ENCODE results near the gene LAMA5. TPM values are rescaled to one million over a fixed set of nuclear protein-coding genes. Genes with fewer than 3 reads are reported as not detected.

LAMA5 gene
- total RNA-seq, 2 experiments from 2014 or later: 53.3 to 162 TPM

- Histone ChIP-seq H3K27ac (ENCODE audit: low read depth, low read length, poor library complexity, severe bottlenecking) (no peak overlapping the region), H3K9me3 (ENCODE audit: low read length) (no peaks in the 10 kb centered on the region), H2AFZ (ENCODE audit: low read length) (no peak overlapping the region), H3K4me3 (ENCODE audit: low read depth, low read length, poor library complexity, severe bottlenecking) (no peak overlapping the region), H3K4me2 (ENCODE audit: low read length) (no peak overlapping the region), H3K9me2 (ENCODE audit: insufficient read depth, low read length) (no peaks in the 10 kb centered on the region), H4K20me1 (ENCODE audit: insufficient read depth, low read length) (no peaks in the 10 kb centered on the region), H3K4me1 (ENCODE audit: insufficient read depth, low read length, poor library complexity, severe bottlenecking) (no peaks in the 10 kb centered on the region), H3K79me2 (ENCODE audit: insufficient read depth, low read depth, low read length) (no peaks in the 10 kb centered on the region), H3K36me3 (ENCODE audit: insufficient read depth, low read length) (no peaks in the 10 kb centered on the region; the same call in 1 of the 2 replicates)
- ChIA-PET CTCF (ENCODE audit: unreplicated experiment) (no interaction called here), POLR2A (no interaction called here)
- no TSS peak for BruUV-seq (replicated peaks)
- intact Hi-C loops (cut with micrococcal nuclease; ENCODE audit: unreplicated experiment): no loop called here
- TF ChIP-seq CTCF (conservative IDR thresholded peaks at IDR 0.05; ENCODE audit: low read length) (no peak), EZH2phosphoT487 (IDR thresholded peaks at IDR 0.05; ENCODE audit: borderline replicate concordance, low read depth, low read length) (no peak)
- no peak for DNase-seq (ENCODE audit: low spot score)
Measured at GRCh38 chr20:62288535-62289105, 78.5 kb downstream of the LAMA5 start.

- no peaks in the 10 kb centered on the region for H4K20me1 ChIP-seq (ENCODE audit: insufficient read depth, low read length)
- ChIA-PET POLR2A (no interaction called here), CTCF (ENCODE audit: unreplicated experiment) (no interaction called here)
- H3K9me3 ChIP-seq (ENCODE audit: low read length): no peaks in the 10 kb centered on the region
- no peaks in the 10 kb centered on the region; the same call in 1 of the 2 replicates for H3K36me3 ChIP-seq (ENCODE audit: insufficient read depth, low read length)
- H3K27ac ChIP-seq (ENCODE audit: low read depth, low read length, poor library complexity, severe bottlenecking): no peak overlapping the region
- H3K9me2 ChIP-seq (ENCODE audit: insufficient read depth, low read length): no peaks in the 10 kb centered on the region
- intact Hi-C loops (cut with micrococcal nuclease; ENCODE audit: unreplicated experiment): no loop called here
- BruUV-seq (replicated peaks): no TSS peak
- DNase-seq (ENCODE audit: low spot score): no peak
- H3K79me2 ChIP-seq (ENCODE audit: insufficient read depth, low read depth, low read length): no peaks in the 10 kb centered on the region
- no peaks in the 10 kb centered on the region for H3K4me1 ChIP-seq (ENCODE audit: insufficient read depth, low read length, poor library complexity, severe bottlenecking)
- no peak overlapping the region for H3K4me3 ChIP-seq (ENCODE audit: low read depth, low read length, poor library complexity, severe bottlenecking)
- TF ChIP-seq EZH2phosphoT487 (IDR thresholded peaks at IDR 0.05; ENCODE audit: borderline replicate concordance, low read depth, low read length): no peak
- TF ChIP-seq CTCF (conservative IDR thresholded peaks at IDR 0.05; ENCODE audit: low read length): no peak
- H3K4me2 ChIP-seq (ENCODE audit: low read length): no peak overlapping the region
- no peak overlapping the region for H2AFZ ChIP-seq (ENCODE audit: low read length)
Measured at GRCh38 chr20:62287759-62288534, 79.2 kb downstream of the LAMA5 start.

- no peak for DNase-seq (ENCODE audit: low spot score)
- Histone ChIP-seq H3K9me3 (ENCODE audit: low read length) (no peaks in the 10 kb centered on the region), H3K79me2 (ENCODE audit: insufficient read depth, low read depth, low read length) (no peaks in the 10 kb centered on the region), H3K9me2 (ENCODE audit: insufficient read depth, low read length) (no peaks in the 10 kb centered on the region), H3K27ac (ENCODE audit: low read depth, low read length, poor library complexity, severe bottlenecking) (no peak overlapping the region), H2AFZ (ENCODE audit: low read length) (no peak overlapping the region), H3K4me1 (ENCODE audit: insufficient read depth, low read length, poor library complexity, severe bottlenecking) (no peaks in the 10 kb centered on the region), H3K36me3 (ENCODE audit: insufficient read depth, low read length) (no peaks in the 10 kb centered on the region; the same call in 1 of the 2 replicates), H3K4me3 (ENCODE audit: low read depth, low read length, poor library complexity, severe bottlenecking) (no peak overlapping the region), H3K4me2 (ENCODE audit: low read length) (no peak overlapping the region), H4K20me1 (ENCODE audit: insufficient read depth, low read length) (no peaks in the 10 kb centered on the region)
- CTCF ChIA-PET (ENCODE audit: unreplicated experiment): no interaction called here
- POLR2A ChIA-PET: no interaction called here
- TF ChIP-seq CTCF (conservative IDR thresholded peaks at IDR 0.05; ENCODE audit: low read length) (no peak), EZH2phosphoT487 (IDR thresholded peaks at IDR 0.05; ENCODE audit: borderline replicate concordance, low read depth, low read length) (no peak)
- no TSS peak for BruUV-seq (replicated peaks)
- intact Hi-C loops (cut with micrococcal nuclease; ENCODE audit: unreplicated experiment): no loop called here
Measured at GRCh38 chr20:62287129-62287528, 80.0 kb downstream of the LAMA5 start.

Measured in OCI-LY7 (cell line).